SK-N-SH (cell line): Measurements from ENCODE around the gene CARMIL3. TPM values are rescaled to one million over a fixed set of nuclear protein-coding genes. Genes with fewer than 3 reads are reported as not detected.
"Not testable (repeated sequence)": the region's sequence is repeated elsewhere in the genome, so short reads cannot be mapped to it uniquely, and the experiment has no call there.

Experiments used
- CTCF ChIA-PET: fragments of 300-600, 350-600 bp; formaldehyde crosslinking; extraction: SDS; loops from one replicate; lab custom pipeline; 2021; lab: Yijun Ruan, JAX
- POLR2A ChIA-PET: fragments of 350-600 bp; sonication (Branson Sonifier 250); formaldehyde crosslinking; extraction: SDS; loops from one replicate; lab custom pipeline; 2020; ENCODE audit warnings: antibody characterized with exemption, inconsistent platforms; lab: Yijun Ruan, JAX
- DNase-seq: peaks from one replicate; pipeline ENCODE4 v3.0.0; 2012
- H2AFZ ChIP-seq: fragments of 200-600 bp; sonication (generic); 2 replicates; pipeline ENCODE4 v1.8.1; 2016; ENCODE audit warnings: antibody characterized with exemption, mild to moderate bottlenecking, low read depth
- H3F3A ChIP-seq: fragments of 200-600 bp; sonication (generic); replicated peaks from 2 replicates; pipeline ENCODE3; 2016; ENCODE audit warnings: antibody characterized with exemption, mild to moderate bottlenecking; ENCODE audit not compliant: insufficient read depth
- H3K27ac ChIP-seq, 2 experiments: fragments of 200-500 bp in 1 of 2; fragments of 200-600 bp in 1 of 2; sonication (Bioruptor generic) in 1 of 2; sonication (generic), shearing (Covaris generic) in 1 of 2; 2 replicates each; pipeline versions ENCODE4 v1.5.1 to v1.6.1; 2014 to 2016; ENCODE audit warnings: low read depth in 2 of 2, inconsistent platforms in 1 of 2, low read length in 1 of 2, mild to moderate bottlenecking in 1 of 2, mixed read lengths in 1 of 2
- H3K27me3 ChIP-seq: fragments of 200-600 bp; sonication (generic), shearing (Covaris generic); 2 replicates; pipeline ENCODE4 v1.6.1; 2016; ENCODE audit warnings: mixed run types; ENCODE audit not compliant: insufficient read depth
- H3K36me3 ChIP-seq, 2 experiments: fragments of 200-500 bp in 1 of 2; fragments of 200-600 bp in 1 of 2; sonication (Bioruptor generic) in 1 of 2; sonication (generic) in 1 of 2; replicated peaks in 1 of 2; 2 replicates each; pipeline versions ENCODE3 to v1.5.1; 2014 to 2016; ENCODE audit warnings: low read length in 1 of 2, mild to moderate bottlenecking in 1 of 2; ENCODE audit not compliant: insufficient read depth in 2 of 2, control insufficient read depth in 1 of 2
- H3K4me1 ChIP-seq, 2 experiments: fragments of 200-500 bp in 1 of 2; fragments of 200-600 bp in 1 of 2; sonication (Bioruptor generic) in 1 of 2; sonication (generic), shearing (Covaris generic) in 1 of 2; 2 replicates each; pipeline versions ENCODE4 v1.5.1 to v1.6.1; 2014 to 2016; ENCODE audit warnings: low read depth in 1 of 2, low read length in 1 of 2, mixed run types in 1 of 2; ENCODE audit not compliant: insufficient read depth in 2 of 2, control insufficient read depth in 1 of 2
- H3K4me2 ChIP-seq: fragments of 200-600 bp; sonication (generic), shearing (Covaris generic); 2 replicates; pipeline ENCODE4 v1.6.1; 2017; ENCODE audit warnings: mixed run types
- H3K4me3 ChIP-seq, 2 experiments: fragments of 200-500 bp in 1 of 2; fragments of 200-600 bp in 1 of 2; sonication (Bioruptor generic) in 1 of 2; sonication (generic), shearing (Covaris generic) in 1 of 2; 2 replicates each; pipeline versions ENCODE4 v1.5.1 to v1.8.1; 2014 to 2016; ENCODE audit warnings: low read depth in 2 of 2, inconsistent platforms in 1 of 2, low read length in 1 of 2, mild to moderate bottlenecking in 1 of 2, mixed read lengths in 1 of 2, moderate library complexity in 1 of 2
- H3K79me2 ChIP-seq: fragments of 200-600 bp; sonication (generic); 2 replicates; pipeline ENCODE4 v1.8.1; 2017; ENCODE audit warnings: mild to moderate bottlenecking; ENCODE audit not compliant: insufficient read depth
- H3K9ac ChIP-seq: fragments of 200-600 bp; sonication (generic); 2 replicates; pipeline ENCODE4 v1.6.1; 2017; ENCODE audit warnings: mixed run types
- H3K9me2 ChIP-seq: fragments of 200-600 bp; sonication (generic); 2 replicates; pipeline ENCODE4 v1.6.1; 2017; ENCODE audit warnings: mixed run types
- H3K9me3 ChIP-seq: fragments of 200-600 bp; sonication (generic); 2 replicates; pipeline ENCODE4 v1.6.1; 2017; ENCODE audit warnings: mixed run types, mild to moderate bottlenecking, moderate library complexity
- H4K20me1 ChIP-seq: fragments of 200-600 bp; sonication (generic); 2 replicates; pipeline ENCODE4 v1.6.1; 2017; ENCODE audit warnings: mild to moderate bottlenecking, mixed run types; ENCODE audit not compliant: insufficient read depth
- CTCF ChIP-seq: fragments of 200-600 bp; sonication (generic); IDR thresholded peaks from 2 replicates; pipeline ENCODE4 v1.6.1; 2017; ENCODE audit warnings: antibody characterized with exemption, mild to moderate bottlenecking, moderate library complexity
- WGBS: methylation state at CpG from one replicate; pipeline ENCODE4 v1.1.6; 2017; ENCODE audit warnings: low lambda C conversion rate; 5-methylcytosine and 5-hydroxymethylcytosine counted together
- polyA plus RNA-seq, 3 experiments: library from polyadenylated mRNA; depleted of rRNA; stranded (reverse); fragments of >200 nt; gene quantifications; 2 replicates each; pipeline ENCODE4 v1.2.3, GENCODE V29; 2012

CARMIL3 gene
- polyA plus RNA-seq, 1 of the 3 experiments (the other 2 are of a cell fraction): 0.43 TPM

GRCh38 chr14:24019944-24020343, 31.9 kb upstream of the CARMIL3 start:
- H2AFZ ChIP-seq, H3K27ac ChIP-seq, H3K9ac ChIP-seq, DNase-seq, H3K4me1 ChIP-seq, H3K4me2 ChIP-seq, H3K9me2 ChIP-seq, H3K4me3 ChIP-seq, H4K20me1 ChIP-seq, H3K9me3 ChIP-seq, CTCF ChIA-PET, POLR2A ChIA-PET, H3K79me2 ChIP-seq, H3K27me3 ChIP-seq, H3F3A ChIP-seq, H3K36me3 ChIP-seq: not testable (repeated sequence)
- TF ChIP-seq CTCF: peak; percentile 16; the same call in 1 of the 2 replicates
- 45% methylated on average over 2 of the region's 2 CpGs for WGBS

- DNase-seq, H3K9me3 ChIP-seq, POLR2A ChIA-PET, H4K20me1 ChIP-seq, H3K36me3 ChIP-seq, H3K9ac ChIP-seq, H3K27ac ChIP-seq, H3K9me2 ChIP-seq, H3K4me1 ChIP-seq, H2AFZ ChIP-seq, H3F3A ChIP-seq, H3K4me3 ChIP-seq, H3K27me3 ChIP-seq, CTCF ChIA-PET, H3K79me2 ChIP-seq, H3K4me2 ChIP-seq: not testable (repeated sequence)
- WGBS: 39% methylated on average over 3 of the region's 3 CpGs
These were observed 31.3 kb upstream of the CARMIL3 start for GRCh38 chr14:24020520-24020919.

- H3K9ac ChIP-seq, H3K36me3 ChIP-seq, H3K4me2 ChIP-seq, H3F3A ChIP-seq, DNase-seq, H3K27ac ChIP-seq, H4K20me1 ChIP-seq, H3K79me2 ChIP-seq, H3K9me3 ChIP-seq, H3K4me1 ChIP-seq, H3K27me3 ChIP-seq, POLR2A ChIA-PET, H2AFZ ChIP-seq, CTCF ChIA-PET, H3K9me2 ChIP-seq, H3K4me3 ChIP-seq: not testable (repeated sequence)
- 57% methylated on average over 3 of the region's 3 CpGs for WGBS
These were observed 26.8 kb upstream of the CARMIL3 start for GRCh38 chr14:24024939-24025418.

- POLR2A ChIA-PET: not testable (repeated sequence)
These were observed 22.1 kb upstream of the CARMIL3 start for GRCh38 chr14:24029687-24030086.

GRCh38 chr14:24031331-24031730, 20.5 kb upstream of the CARMIL3 start:
- H2AFZ ChIP-seq, H3K9me2 ChIP-seq, H4K20me1 ChIP-seq, H3K9ac ChIP-seq, POLR2A ChIA-PET, H3K79me2 ChIP-seq, H3K27me3 ChIP-seq, H3K9me3 ChIP-seq, H3K36me3 ChIP-seq, H3F3A ChIP-seq, H3K4me1 ChIP-seq, DNase-seq, H3K27ac ChIP-seq, CTCF ChIA-PET, H3K4me2 ChIP-seq, H3K4me3 ChIP-seq: not testable (repeated sequence)
- WGBS: 48% methylated on average over 2 of the region's 2 CpGs

More at GRCh38 chr14:24029687-24030086, 22.1 kb upstream of the CARMIL3 start:
- H3K27ac ChIP-seq, H3K4me2 ChIP-seq, H2AFZ ChIP-seq, H3K9ac ChIP-seq, H4K20me1 ChIP-seq, H3K4me3 ChIP-seq, H3K9me2 ChIP-seq, H3K27me3 ChIP-seq, H3K36me3 ChIP-seq, H3K79me2 ChIP-seq, H3F3A ChIP-seq, H3K9me3 ChIP-seq, DNase-seq, CTCF ChIA-PET, H3K4me1 ChIP-seq: not testable (repeated sequence)
- WGBS: 49% methylated on average over 2 of the region's 3 CpGs
